GM12874 (cell line): ENCODE measurements around the gene HPD.

Source experiments
- TF ChIP-seq, protein P1 (sequence below): IDR thresholded peaks from 2 replicates; pipeline ENCODE4 v1.5.1; 2011; ENCODE audit warnings: low read depth, mild to moderate bottlenecking, control low read depth, low read length, moderate library complexity; ENCODE audit not compliant: insufficient read depth

The HPD gene

DNA sequence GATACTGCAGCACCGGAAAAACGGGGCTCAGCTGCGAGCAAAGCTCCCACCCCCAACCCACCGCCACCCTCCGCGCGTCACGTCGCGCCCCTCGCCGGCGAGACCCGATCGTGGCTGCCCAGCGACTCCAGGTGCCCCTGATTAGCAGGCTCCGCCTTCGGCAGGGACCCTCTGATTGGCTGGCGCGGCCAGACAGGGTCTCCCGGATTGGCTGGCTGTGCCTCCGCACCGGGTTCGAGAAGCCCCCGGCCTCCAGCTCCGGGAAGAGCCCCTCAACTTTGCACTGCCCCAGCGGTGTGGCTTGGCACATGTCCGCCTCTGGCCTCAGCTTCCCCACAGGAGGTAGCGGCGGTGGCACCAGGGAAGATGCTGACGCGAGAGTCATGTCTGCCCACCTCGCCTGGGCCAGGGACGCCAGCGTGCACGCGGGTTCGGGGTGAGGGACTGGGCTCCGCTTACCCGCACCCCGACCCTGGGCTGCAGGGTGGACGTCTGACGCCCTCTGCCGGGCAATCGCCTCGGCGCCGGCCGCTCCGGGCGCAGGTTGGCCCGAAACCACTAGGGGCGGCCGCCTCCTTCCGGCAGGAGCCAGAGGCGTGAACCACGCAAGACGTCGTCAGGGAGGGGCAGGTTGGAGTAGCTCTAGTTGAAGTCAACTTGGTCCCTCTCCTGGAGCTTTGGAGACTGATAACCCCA is 64.7 kb downstream of the HPD start:
- TF ChIP-seq, protein P1, sequence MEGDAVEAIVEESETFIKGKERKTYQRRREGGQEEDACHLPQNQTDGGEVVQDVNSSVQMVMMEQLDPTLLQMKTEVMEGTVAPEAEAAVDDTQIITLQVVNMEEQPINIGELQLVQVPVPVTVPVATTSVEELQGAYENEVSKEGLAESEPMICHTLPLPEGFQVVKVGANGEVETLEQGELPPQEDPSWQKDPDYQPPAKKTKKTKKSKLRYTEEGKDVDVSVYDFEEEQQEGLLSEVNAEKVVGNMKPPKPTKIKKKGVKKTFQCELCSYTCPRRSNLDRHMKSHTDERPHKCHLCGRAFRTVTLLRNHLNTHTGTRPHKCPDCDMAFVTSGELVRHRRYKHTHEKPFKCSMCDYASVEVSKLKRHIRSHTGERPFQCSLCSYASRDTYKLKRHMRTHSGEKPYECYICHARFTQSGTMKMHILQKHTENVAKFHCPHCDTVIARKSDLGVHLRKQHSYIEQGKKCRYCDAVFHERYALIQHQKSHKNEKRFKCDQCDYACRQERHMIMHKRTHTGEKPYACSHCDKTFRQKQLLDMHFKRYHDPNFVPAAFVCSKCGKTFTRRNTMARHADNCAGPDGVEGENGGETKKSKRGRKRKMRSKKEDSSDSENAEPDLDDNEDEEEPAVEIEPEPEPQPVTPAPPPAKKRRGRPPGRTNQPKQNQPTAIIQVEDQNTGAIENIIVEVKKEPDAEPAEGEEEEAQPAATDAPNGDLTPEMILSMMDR: peak; percentile 100

DNA sequence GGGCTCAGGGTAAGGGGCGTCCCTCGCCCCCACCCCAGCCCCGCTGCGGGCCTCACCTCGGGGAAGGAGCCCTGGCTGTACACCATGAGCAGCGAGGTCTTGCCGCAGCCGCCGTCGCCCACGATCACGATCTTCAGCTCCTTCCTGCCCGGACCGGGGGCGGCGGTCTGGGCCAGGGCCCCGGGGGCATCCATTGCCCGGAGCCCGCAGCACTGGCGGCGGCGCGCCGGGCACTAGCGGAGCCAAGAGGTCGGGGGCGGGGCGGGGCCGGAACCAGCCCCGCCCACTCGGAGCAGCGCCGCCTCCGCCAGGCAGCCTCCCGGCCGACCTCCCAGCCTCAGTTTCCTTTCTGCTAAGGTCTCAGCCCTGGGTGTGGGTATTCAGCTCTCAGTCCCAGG is 65.2 kb downstream of the HPD start, which contains the start of gene RHOF:
TSS of gene RHOF (minus strand) at position 249 of the 398 bp plus-strand sequence. CDS start at position 194, 55 bp downstream.
- TF ChIP-seq, protein P1: no peak

DNA sequence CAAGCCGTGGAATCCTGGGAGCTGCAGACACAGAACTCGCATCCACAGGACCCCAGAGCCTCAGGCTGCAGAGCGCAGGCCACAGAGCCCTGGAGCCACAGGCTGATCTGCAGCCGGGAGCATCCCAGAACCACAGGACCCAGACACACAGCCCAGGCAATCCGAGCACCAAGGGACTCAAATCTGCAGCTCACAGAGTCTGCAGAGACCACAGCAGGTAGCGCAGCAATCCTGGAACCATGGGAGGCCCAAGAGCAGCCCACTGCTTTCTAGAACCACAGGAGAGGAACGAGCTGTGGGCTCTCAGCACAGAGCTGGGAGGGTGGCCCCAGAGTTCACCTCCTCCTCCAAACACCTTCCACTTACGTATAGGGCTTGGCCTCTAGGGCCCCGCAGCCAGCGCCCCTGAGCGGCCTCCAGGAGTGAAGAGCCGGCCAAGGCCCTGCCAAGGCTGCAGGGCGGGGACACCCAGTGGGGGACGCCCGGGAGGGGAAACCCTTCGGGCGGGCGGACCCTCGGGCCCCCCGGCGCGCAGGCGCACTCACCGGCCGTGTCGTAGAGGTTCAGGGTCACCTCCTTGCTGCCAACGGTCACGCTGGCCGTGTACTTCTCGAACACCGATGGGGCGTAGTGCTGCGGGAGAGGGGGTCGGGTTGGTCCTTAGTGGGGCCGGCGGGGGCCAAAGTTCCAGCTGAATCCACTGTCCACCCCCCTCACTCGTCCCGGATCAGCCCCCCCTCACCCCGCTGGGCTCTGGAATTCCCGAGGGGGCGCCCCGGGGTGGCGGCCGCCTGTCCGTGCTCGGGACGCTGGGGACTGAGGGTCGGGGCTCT is 65.8 kb downstream of the HPD start:
- TF ChIP-seq, protein P1: peak; percentile 21; the same call in 1 of the 2 replicates

DNA sequence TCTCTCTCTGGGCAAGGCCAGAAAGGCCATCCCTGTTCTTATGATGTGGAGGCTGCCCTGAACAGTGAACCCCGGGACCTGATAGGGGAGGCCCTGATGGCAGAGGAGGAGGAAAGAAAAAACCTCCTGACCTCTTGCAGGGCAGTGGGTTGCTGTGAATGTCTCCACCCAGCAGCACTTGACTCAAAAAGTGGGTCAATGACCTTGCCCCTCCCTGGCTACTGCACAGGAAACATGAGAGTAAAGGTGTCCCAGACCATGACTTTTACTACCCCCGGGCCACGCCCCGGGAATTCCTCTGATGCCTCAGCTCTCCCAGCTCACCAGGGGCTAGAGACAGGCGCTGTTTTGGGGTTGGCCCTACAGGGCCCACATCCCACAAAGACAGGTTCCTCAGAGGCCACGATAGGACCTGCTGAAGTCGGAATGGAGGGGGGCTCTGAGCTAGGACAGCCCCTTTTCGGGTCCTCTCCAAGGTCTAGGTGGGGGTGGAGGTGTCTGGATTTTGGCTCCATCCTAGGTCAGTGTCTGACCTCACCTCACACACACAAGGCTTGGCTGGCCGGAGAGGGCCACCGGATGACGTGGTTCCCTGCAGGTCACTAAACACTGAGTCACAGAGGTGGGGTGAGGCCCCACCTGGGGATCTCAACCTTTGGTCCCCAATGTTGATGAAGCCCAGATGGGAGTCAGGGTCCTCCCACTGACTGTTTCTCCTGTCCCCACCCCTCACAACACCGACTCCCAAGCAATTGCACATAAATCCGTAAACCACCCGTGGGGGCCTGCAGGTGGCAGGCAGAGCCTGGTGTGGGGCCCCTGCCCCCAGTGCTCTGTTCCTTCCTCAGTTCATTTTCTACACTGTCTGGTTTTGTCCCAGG is 66.7 kb downstream of the HPD start:
- TF ChIP-seq, protein P1: no peak

DNA sequence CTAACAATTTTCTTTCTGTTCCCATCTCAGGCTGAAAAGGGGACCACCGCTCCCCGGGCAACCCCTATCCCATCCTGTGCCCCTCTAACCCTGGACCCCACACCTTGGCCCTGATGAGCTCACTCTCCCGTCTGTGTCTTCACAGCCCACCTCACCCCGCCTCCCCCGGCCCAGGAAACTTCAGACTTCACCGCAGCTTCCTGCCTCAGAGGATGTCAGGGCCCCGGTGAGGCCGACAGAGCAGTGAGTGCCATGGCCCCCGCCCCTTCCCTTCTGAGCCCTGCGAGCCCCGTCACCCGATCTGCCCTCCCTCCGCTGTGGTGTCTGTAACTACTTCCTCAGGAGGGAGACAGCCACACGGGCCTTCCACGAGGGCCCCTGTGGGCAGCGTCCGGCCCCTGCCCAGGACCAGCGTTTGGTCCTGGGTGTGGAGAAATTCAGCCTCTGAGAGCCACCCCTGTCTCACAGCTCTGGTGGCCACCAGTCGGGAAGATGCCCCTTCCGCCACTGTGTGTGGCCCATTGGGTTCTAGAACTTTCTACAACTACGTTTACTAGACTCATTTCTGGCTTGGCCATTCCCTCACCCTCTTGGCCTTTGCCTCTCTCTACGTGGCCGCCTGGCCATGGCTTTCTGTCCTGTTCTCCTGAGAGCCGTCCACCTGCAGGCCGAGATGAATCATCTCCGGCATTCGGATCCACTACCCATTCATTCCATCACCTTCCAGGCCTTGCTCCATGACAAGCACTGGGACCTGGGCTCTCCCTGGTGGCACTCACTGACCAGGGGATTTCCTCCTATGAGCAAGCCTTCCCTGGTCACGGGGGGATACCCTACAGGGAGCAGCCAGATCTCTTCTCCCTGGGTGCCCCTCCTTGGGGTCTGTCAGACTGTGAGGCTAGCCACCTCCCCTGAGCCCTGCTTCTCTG is 68.6 kb downstream of the HPD start:
- TF ChIP-seq, protein P1: no peak
